IMR-90 (cell line): Measurements from ENCODE around the gene NCOA3.

Experiments
- BHLHE40 ChIP-seq: fragments of 150-350 bp; IDR thresholded peaks from 2 replicates; pipeline ENCODE4 v1.6.1; 2016; ENCODE audit warnings: mild to moderate bottlenecking, low read depth, low read length
- CEBPB ChIP-seq: IDR thresholded peaks from 2 replicates; pipeline ENCODE4 v1.6.1; 2012; ENCODE audit warnings: low read depth, low read length, improper control_type of control experiment
- MAZ ChIP-seq: IDR thresholded peaks from 2 replicates; pipeline ENCODE4 v1.6.1; 2012; ENCODE audit warnings: low read depth, mild to moderate bottlenecking, low read length, improper control_type of control experiment, moderate library complexity, borderline replicate concordance
- POLR2A ChIP-seq: IDR thresholded peaks from 2 replicates; pipeline ENCODE4 v1.6.1; 2012; ENCODE audit warnings: mild to moderate bottlenecking, low read depth, low read length
- RAD21 ChIP-seq: IDR thresholded peaks from 2 replicates; pipeline ENCODE4 v1.6.1; 2012; ENCODE audit warnings: low read length, improper control_type of control experiment
- RCOR1 ChIP-seq: IDR thresholded peaks from 2 replicates; pipeline ENCODE4 v1.6.1; 2012; ENCODE audit warnings: mild to moderate bottlenecking, low read length, improper control_type of control experiment; ENCODE audit not compliant: insufficient replicate concordance
- RFX5 ChIP-seq: IDR thresholded peaks from 2 replicates; pipeline ENCODE4 v1.8.0; 2012; ENCODE audit warnings: low read depth, mild to moderate bottlenecking, low read length, moderate library complexity
- SMC3 ChIP-seq: fragments of 150-350 bp; IDR thresholded peaks from 2 replicates; pipeline ENCODE4 v1.6.1; 2016; ENCODE audit warnings: low read depth, mild to moderate bottlenecking, antibody characterized with exemption, low read length, moderate library complexity
- TF ChIP-seq, protein P1 (sequence below): conservative IDR thresholded peaks from 2 replicates; pipeline ENCODE4 v1.5.1; 2012; ENCODE audit warnings: mild to moderate bottlenecking, low read depth, low read length, improper control_type of control experiment

DNA sequence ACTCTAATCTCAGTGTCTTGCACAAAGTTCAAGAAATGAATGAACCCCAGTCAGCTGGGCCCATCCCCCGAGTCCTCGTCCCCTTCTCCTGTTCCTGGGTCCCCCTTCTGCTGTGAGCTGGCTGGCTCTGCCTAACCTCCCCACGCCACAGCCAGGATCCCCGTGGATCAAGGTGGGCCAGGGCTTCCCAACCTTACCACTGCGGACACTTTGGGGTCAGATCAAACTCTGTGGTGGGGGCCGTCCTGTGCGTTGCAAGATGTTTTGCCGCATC, 167.4 kb downstream of the NCOA3 start:
- TF ChIP-seq, protein P1, sequence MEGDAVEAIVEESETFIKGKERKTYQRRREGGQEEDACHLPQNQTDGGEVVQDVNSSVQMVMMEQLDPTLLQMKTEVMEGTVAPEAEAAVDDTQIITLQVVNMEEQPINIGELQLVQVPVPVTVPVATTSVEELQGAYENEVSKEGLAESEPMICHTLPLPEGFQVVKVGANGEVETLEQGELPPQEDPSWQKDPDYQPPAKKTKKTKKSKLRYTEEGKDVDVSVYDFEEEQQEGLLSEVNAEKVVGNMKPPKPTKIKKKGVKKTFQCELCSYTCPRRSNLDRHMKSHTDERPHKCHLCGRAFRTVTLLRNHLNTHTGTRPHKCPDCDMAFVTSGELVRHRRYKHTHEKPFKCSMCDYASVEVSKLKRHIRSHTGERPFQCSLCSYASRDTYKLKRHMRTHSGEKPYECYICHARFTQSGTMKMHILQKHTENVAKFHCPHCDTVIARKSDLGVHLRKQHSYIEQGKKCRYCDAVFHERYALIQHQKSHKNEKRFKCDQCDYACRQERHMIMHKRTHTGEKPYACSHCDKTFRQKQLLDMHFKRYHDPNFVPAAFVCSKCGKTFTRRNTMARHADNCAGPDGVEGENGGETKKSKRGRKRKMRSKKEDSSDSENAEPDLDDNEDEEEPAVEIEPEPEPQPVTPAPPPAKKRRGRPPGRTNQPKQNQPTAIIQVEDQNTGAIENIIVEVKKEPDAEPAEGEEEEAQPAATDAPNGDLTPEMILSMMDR = no peak
- TF ChIP-seq MAZ = no peak
- no peak for TF ChIP-seq BHLHE40
- TF ChIP-seq POLR2A = no peak
- no peak for TF ChIP-seq CEBPB
- TF ChIP-seq RFX5 = no peak
- no peak for TF ChIP-seq SMC3
- no peak for TF ChIP-seq RAD21
- TF ChIP-seq RCOR1 = no peak
